ENCODE measurements around the gene PTPN3. TPM values are rescaled to one million over a fixed set of nuclear protein-coding genes. Genes with fewer than 3 reads are reported as not detected.

Gene PTPN3
- polyA plus RNA-seq, 1 of the 3 experiments (the other 2 are of a cell fraction): 7.5 TPM

GRCh38 chr9:109499093-109499630, 1.1 kb upstream of the PTPN3 start:
- no peak for DNase-seq
- no peak overlapping the region for H3K27ac ChIP-seq (ENCODE audit: low read depth in 2 of 2, low read length in 1 of 2)
- peak overlapping the region; percentile 94; the same call in 1 of the 2 replicates for H2AFZ ChIP-seq (ENCODE audit: low read depth)
- no peaks in the 10 kb centered on the region for H4K20me1 ChIP-seq (ENCODE audit: insufficient read depth)
- H3K9me3 ChIP-seq: no peaks in the 10 kb centered on the region
- H3K4me1 ChIP-seq (ENCODE audit: control insufficient read depth in 1 of 2, insufficient read depth in 2 of 2, low read depth in 1 of 2, low read length in 1 of 2): peaks cover 0 to 13% of the 10 kb centered on the region in 2 experiments; a peak in 2 of 4 replicates
- H3F3A ChIP-seq (replicated peaks; ENCODE audit: insufficient read depth): peaks cover 5% of the 10 kb centered on the region
- 47% methylated on average over 12 of the region's 12 CpGs for WGBS (ENCODE audit: low lambda C conversion rate)
- ChIA-PET CTCF (interaction anchor here (1.0 to 2.3 kb wide), 5 partner anchors 10 to 87 kb away, joined by 3 to 8 read pairs (median 4); no protein-coding TSS in a partner anchor), POLR2A (no interaction called here)
- no peaks in the 10 kb centered on the region; the same call in 1 of the 2 replicates for H3K27me3 ChIP-seq (ENCODE audit: insufficient read depth)
- peak overlapping the region; percentile 45; the same call in 1 of the 2 replicates for H3K9ac ChIP-seq
- H3K36me3 ChIP-seq (replicated peaks in 1 of 2; ENCODE audit: control insufficient read depth in 1 of 2, insufficient read depth in 2 of 2, low read length in 1 of 2): no peaks in the 10 kb centered on the region
- H3K4me3 ChIP-seq (ENCODE audit: low read depth in 2 of 2, low read length in 1 of 2): peak overlapping the region; percentile 54 to 64
- no peaks in the 10 kb centered on the region for H3K9me2 ChIP-seq
- TF ChIP-seq YY1 (IDR thresholded peaks at IDR 0.05; ENCODE audit: low read depth) (no peak), CTCF (IDR thresholded peaks at IDR 0.05) (no peak), FOSL2 (IDR thresholded peaks at IDR 0.05; ENCODE audit: borderline replicate concordance, low read depth) (no peak), SIN3A (IDR thresholded peaks at IDR 0.05; ENCODE audit: borderline replicate concordance, low read depth, low read length) (no peak)
- H3K79me2 ChIP-seq (ENCODE audit: insufficient read depth): peaks cover 35% of the 10 kb centered on the region
- peak overlapping the region; percentile 76 for H3K4me2 ChIP-seq

GRCh38 chr9:109497226-109498153, 617 bp downstream of the PTPN3 start:
- ChIA-PET CTCF (interaction anchor here (1.4 to 4.3 kb wide), 3 partner anchors 27 to 57 kb away, joined by 8 to 23 read pairs (median 9); no protein-coding TSS in a partner anchor), POLR2A (no interaction called here)
- Histone ChIP-seq H3K9me3 (no peaks in the 10 kb centered on the region), H3K36me3 (replicated peaks in 1 of 2; ENCODE audit: control insufficient read depth in 1 of 2, insufficient read depth in 2 of 2, low read length in 1 of 2) (no peaks in the 10 kb centered on the region), H3K27ac (ENCODE audit: low read depth in 2 of 2, low read length in 1 of 2) (no peak overlapping the region), H3F3A (replicated peaks; ENCODE audit: insufficient read depth) (peaks cover 5% of the 10 kb centered on the region), H3K9me2 (no peaks in the 10 kb centered on the region), H3K4me3 (ENCODE audit: low read depth in 2 of 2, low read length in 1 of 2) (peak overlapping the region; percentile 64 to 75), H3K4me1 (ENCODE audit: control insufficient read depth in 1 of 2, insufficient read depth in 2 of 2, low read depth in 1 of 2, low read length in 1 of 2) (peaks cover 0 to 19% of the 10 kb centered on the region in 2 experiments; a peak in 2 of 4 replicates), H3K9ac (peak overlapping the region; percentile 60; the same call in 1 of the 2 replicates), H3K4me2 (peak overlapping the region; percentile 89), H3K79me2 (ENCODE audit: insufficient read depth) (peaks cover 52% of the 10 kb centered on the region), H3K27me3 (ENCODE audit: insufficient read depth) (no peaks in the 10 kb centered on the region; the same call in 1 of the 2 replicates), H4K20me1 (ENCODE audit: insufficient read depth) (no peaks in the 10 kb centered on the region; the same call in 1 of the 2 replicates), H2AFZ (ENCODE audit: low read depth) (peak overlapping the region; percentile 79; the same call in 1 of the 2 replicates)
- DNase-seq: peak; percentile 63
- TF ChIP-seq PBX3 (IDR thresholded peaks at IDR 0.05) (peak; percentile 48), CTCF (IDR thresholded peaks at IDR 0.05) (no peak), FOXJ3 (CRISPR knock-in tag; IDR thresholded peaks at IDR 0.05) (no peak)
- WGBS (ENCODE audit: low lambda C conversion rate): 19% methylated on average over 11 of the region's 82 CpGs
